HG02763 (cell line): Measurements from ENCODE around the gene KCNQ1.

Experiments used
- ATAC-seq: cut with Tn5 transposase; IDR thresholded peaks from one replicate; pipeline ENCODE4 v1.9.1; 2021; ENCODE audit warnings: mild to moderate bottlenecking, moderate library complexity; ENCODE audit not compliant: unreplicated experiment

KCNQ1 gene

DNA sequence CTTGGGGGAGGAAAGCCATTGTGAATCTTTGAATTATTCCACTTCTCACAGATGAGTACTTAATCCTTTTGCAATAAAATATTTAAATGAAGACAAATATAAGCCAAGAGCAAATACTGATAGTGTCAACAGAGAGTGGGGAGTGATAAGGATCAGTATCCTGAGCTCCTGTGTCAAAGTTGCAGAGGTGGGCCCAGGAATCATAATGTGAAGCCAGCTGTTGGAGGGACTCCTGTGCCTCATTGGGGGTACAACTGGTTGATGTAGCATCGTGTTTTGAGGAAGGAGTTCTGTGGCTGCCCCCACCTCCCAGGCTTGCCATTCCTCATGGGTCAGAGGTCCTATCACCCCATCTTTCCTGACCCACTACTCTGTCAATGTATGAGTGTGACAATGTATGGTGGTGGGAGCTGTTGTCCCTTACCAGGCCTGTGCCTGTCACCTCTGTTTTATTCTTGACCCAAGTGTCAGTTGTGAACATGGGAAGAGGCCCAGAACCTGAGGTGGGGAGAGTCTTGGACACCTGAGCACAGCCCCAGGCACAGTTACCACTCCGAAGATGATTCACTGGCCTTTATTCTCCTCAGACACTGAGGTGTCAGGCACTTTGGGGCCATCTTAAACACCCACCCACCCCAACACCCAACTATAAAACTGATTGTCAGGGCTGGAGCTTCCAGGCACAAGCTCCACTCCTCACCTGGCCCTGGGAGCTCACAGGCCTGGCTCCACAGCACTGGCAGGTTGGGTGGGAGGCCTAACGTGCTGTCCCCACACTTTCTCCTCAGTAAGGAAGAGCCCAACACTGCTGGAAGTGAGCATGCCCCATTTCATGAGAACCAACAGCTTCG lies 216.6 kb downstream of the KCNQ1 start:
- no peak for ATAC-seq

DNA sequence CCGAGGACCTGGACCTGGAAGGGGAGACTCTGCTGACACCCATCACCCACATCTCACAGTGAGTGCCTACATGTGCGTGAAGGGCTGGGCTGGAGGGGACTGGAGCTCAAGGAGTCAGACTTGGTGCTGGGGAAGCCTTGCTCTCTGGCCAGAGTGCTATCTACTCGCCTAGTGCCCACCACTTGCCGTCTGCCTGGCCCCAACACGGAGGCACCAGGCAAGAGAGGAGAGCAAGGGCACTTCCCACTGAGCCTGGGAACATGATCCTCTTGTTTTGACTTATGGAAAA lies 217.2 kb downstream of the KCNQ1 start:
- ATAC-seq = no peak

DNA sequence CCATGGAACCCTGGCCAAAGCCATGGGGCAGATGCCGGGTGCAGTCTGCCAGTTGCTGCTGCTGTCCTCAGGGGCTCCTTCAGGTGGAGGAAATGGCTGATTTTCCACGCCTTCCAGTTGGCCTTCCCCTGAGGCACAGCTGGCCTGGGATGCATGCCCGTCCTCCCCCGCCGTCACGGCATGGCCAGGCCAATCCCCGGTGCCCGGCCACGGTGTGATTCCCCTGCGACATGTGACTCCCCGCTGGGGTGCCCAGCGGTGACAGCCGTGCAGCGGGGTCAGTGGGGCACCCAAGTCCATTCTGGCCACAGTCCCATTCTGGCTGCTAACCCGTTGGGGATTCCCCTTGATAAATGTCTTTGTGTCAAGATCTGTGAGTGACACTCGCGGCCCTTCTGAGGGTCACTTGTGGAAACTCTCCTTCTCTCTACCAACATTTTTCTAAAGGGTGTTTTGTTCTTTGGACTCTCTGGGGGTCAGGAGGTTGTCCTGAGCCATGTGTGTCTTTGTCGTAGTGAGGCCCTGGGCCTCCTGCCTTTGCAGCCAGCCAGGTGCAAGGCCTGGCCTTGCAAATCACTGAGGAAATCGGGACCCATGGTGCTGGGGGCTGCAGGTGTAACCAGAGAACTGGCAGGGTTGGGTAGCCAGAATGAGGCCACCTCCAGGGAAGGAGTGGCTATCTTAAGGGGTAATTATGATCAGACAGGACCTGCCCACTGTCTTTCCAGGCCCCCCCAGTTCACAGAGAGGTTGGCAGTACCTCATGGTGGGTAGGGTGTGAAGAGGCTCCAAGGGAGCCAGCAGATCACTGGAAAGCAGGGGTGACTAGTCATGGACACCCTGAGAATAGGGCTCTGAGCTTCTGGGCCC lies 217.9 kb downstream of the KCNQ1 start:
- ATAC-seq = no peak

DNA sequence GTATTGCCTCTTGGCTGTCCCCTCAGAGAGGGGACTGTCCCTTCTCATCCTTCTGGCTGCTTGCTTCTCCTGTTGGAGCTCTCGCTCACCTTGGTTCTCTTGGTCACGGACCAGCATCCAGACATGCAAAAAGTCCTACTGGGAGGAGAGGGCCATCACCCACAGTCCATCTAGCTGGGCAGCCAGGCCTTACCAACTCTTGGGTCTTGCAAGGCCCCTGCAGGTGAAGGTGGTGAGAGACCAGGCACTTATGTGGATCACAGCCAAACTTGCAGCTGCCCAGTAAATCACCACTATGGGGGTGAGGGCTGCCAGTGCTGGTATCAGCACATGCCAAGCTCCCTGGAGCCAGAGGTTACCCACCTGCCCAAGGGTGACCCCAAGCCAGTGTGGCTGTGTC lies 218.7 kb downstream of the KCNQ1 start:
- ATAC-seq = no peak

DNA sequence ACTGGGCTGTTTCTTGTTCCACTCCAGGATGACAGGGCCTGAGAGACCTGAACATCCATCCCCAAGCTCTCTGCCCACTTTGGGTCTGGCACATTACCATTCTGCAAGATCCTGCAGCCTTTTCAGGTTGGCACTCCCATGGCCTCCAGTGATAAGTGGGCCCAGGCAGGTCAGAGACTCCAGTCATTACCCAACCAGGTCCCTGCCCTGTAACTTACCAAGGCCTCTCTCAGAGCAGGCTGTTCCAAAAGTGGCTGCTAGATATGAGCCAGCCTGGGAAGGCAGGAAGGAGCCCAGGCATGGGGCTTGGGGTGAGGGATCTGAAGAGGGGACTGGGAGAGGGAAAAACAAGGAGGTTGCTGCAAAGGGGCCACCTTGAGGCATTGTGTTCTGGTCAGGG lies 219.1 kb downstream of the KCNQ1 start:
- ATAC-seq = no peak

DNA sequence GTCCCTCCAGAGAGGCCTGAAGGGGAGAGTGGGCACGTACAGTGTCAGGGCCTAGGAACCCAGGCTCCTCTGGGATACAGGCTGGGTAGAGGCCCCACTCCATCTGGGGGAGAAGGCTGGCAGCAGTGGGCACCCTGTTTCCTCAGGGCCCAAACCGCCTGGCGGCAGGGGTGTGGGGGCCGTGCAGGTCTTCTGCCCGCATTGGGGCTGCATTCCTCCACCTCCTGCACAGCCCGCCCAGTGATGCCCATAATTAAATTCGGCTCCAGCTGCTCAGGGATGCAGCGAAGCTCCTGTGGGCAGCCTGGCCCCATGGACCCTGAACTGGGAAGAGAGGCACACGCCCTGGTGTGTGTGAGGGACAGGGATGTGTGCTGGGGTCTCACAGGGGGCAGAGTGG lies 219.6 kb downstream of the KCNQ1 start:
- ATAC-seq = no peak

DNA sequence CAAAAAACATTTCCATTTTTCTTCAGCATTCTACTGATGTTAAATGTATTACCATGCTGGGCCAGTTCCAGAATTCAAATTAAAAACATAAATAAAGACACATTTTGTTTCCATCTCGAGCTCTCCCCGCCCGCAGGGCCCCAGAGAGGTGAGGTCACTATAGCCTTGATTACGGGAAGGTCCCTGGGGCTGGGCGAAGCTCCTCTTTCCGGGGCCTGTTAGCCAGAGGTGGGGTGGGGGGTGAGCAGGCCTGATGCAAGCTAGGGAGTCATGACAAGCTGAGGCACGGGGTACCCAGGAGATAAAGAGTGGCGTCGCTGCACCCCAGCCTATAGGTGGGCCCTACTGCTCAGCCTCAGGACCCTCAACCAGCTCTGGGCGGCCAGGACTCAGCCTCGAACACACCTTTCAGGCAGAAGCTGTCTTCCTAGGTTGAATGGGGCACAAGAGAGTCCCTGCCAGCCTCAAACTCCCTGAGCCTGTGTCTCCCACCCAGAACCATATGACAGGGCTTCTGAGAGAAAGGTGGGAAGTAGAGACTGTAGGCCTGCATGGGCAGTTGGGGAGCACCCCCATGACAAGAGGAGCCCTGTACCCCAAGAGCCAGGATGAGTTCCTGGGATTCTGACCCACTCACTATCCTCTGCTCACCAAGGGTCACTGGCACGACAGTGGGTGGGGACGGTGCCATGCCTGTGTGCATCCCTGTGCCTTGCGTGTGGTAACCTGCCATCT lies 220.2 kb downstream of the KCNQ1 start:
- no peak for ATAC-seq

DNA sequence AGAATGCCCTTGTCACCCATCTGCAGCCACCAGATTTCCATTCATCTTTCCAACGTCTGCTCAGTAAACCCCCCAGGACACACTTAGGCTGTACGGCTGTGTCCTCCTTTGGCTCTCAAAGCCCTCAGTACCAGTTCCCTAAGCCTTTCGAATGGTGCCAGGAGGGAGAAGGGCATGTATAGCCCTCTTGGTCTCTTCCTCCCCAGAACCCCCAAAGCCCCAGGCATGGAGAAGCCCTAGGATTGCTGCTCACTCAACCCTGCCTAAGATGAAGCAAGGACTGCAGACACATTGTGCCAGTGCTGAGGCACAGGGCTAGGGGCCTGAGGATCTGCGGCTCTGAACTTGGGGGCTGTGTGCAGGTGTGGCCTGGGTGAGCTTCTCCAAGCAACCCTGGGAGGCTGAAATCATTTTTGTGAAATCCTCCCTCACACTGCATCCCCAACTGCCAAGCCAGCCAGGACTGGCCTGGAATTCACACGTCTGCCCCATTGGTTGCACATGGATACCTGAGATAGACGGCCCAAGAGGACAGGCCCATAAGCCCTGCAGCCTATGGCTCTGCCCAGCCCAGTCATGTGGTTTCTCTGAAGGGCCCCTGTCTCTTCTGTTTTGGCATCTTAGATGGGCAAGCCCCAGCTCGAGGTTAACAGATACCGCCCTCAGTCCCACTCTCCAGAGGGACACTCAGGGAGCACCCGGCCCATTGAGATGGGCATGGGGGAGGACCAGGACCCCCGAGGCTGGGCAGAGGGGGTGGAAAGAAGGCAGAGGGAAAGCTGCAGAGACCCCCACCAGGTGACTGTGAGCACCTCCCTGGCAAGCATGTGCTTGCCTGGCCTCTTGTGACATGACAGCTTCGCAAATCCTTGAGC lies 221.0 kb downstream of the KCNQ1 start:
- ATAC-seq = no peak

DNA sequence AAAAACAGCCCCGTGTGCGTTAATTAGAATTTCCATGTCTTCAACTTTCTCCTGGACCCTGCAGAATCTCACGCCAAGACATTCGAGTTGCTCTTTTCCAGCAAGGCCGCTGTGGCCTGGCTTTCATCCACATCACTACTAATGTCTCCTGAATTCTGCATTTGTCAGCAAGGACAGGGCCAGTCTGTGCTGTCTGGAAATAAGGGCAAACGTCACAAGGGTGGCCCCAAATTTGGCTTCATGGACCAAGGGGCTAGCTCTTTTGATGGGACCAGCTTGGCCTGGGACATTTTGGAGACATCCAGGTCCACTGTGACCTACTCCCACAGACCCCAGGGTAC lies 221.6 kb downstream of the KCNQ1 start:
- ATAC-seq = no peak

DNA sequence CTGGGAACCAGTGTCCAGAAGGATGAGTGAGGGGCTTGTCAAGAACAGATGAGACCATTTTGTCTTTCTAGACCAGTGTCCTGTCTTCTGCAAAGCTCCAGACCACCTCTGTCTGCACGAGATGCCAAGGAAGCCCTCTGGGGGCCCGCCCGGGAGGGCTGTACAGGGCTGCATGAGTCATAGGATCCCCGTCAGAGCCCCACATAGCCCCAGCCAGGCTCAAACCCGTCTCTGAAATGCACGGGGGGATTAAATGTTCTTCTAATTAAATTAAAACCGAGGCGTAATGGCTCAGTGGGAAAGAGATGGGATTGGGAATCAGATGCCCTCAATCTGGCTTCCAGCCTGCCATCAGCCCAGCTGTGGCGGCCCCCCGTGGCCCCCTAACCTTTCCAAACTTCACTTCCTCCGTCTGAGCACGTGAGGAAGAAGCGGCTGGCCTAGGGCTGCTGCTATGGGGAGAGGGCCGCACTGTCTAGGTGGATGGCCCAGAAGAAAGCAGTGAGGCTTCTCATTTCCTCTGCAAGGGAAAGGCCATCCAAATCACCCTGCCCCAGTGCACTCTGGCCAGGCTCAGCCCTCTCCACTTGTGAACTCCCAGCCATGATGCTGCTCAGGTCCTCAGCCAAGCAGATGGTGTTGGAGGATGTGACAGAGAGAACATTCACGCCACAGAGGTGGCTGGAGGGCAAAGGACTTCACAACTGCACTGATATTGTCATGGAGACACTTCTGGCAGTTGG lies 222.2 kb downstream of the KCNQ1 start:
- ATAC-seq = no peak

DNA sequence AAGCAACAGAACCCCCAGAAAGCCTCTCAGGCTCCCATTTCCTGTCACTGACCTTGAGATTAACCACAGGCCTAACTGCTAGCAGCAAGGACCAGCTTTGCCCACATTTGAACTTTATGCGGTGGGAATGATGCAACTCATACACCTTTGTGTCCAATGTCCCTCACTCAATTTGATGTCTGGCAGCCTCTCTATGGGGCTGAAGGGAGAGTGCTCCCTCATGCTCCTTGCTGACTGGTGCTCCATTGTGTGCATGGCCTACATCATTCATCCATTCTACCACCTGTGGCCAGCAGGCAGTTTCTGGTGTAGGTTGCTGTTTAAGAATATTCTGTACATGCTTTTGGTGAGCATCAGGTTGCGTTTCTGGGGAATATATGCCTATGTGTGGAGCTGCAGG lies 223.1 kb downstream of the KCNQ1 start:
- ATAC-seq = no peak

DNA sequence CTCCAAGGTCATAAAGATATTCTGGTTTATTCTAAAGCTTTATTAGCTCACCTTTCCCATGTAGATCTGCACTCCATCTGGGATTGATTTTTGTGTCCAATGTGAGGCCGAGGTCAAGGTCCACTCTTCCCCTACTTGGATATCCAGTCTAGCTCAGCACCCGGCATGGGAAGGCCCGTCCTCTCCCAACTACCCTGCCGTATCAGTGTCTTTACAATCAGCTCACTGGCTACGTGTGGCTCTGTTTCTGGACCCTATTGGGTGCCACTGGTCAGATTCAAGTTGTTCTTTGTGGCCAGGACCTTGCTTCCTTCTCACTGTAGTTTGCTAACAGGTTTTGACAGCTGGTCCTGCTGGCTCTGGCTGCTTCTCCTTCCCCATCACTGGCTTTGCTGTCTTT lies 224.1 kb downstream of the KCNQ1 start:
- no peak for ATAC-seq

DNA sequence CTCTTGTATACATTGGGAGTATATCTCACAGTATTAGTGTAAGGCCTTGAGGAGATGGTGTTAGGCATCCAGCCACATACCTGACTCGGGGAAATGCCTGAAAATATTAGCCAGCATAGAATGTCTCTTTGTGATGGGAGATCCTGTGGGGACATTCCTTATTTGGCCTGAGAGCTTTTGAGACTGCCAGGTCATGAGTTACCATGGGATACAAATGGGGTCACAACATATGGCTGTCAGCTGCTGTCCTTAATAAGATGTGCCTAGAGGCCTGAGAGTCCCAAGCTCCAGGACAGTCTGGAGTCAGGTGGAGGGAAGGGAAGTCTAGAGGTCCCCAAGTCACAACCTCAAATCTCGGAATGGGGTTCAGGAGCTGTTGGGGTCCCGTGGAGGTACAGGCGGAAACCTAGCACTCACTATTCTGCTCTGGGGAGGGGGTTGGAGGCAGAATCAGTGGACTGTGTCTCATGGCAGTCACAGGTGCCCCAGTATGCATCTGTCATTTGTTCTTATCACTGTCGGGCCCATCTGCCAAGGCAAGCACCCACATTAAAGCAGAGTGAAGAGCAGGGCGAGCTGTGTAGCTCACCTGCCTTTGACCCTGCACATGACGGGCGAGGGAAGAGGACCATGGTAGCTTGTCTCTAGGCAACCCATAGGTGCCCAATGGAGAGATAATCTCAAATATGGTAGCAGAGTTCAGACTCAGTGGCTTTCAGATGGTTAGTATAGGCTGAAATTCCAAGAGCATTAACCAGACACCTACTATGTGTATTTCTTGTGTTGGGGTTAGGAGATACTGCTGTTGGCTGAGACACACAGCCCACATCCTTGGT lies 225.0 kb downstream of the KCNQ1 start:
- ATAC-seq = no peak

DNA sequence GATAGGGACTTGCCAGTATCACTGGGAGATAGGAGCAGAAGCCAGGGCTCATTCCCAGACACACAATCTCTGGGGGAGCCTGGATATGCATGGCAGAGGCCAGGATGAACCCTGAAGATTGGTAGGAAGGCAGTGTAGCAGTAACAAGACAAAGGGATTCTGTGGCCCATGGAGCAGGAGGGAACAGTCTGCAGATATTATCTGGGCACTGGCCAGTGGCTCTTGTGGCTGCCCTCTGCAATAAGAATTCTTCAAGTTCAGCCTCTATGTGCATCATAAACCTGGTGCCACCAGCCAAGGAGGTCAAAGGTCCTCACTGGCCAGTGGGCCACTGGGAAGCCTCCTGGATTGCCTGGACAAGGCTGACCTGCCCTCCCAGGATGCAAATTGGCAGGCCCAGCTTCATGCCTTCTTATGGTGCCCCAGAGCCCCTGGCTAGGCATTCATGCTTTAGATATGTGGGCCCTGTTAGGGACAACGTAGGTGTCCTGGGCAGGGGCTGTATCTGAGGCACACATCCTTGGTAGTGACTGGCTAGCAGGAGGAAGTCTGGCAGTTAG lies 225.8 kb downstream of the KCNQ1 start:
- no peak for ATAC-seq

DNA sequence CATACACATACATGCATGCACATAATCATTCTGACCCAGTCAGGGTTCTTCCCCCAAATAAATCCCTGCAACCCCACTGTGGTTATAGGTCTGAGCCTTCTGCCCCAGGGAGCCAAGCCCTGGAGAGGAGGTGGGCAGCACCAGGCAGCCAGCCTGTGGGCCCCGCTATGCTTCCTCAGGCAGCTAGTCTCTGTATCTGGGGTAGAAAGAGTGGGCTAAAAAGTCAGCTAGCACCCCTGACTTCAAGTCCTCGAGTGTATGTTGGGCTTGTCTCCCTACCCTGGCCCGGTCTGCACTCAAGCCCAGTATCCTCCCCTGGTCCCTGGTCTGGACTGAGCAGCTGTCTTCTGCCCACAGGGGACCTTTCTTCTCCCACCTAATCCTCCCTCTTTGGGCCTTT lies 226.9 kb downstream of the KCNQ1 start:
- ATAC-seq = no peak

DNA sequence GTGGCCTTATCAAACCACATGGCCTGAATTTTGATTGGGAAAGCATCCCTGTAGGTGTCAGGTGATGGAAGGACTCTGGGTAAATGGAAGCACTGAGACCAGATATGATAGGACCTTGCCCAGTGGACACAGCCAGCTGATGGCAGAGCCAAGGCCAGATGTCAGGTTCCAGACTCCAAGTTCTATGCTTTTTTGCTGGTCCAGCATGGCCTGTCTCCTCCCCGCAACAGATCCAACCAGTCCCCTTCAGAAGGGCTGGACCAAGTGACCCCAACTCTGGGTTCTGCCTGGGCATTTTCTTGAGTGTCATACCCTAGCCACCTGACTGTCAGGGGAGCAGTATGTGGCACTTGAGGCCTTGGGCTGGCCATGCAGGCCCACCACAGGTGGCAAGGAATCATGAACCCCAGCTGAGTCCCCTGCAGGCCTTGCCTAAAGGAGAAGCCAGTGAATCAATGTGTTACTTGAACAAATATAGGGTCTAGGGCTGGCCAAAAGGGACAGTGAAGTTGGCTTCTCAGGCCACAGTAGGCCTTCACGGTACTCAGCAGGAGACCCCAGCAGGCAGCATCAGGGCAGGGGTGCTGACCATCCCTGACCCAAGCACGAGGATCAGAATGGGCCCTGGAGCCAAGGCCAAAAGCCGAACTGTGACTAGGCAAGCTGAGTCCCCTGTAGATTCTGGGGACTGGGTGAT lies 227.9 kb downstream of the KCNQ1 start:
- ATAC-seq = no peak

DNA sequence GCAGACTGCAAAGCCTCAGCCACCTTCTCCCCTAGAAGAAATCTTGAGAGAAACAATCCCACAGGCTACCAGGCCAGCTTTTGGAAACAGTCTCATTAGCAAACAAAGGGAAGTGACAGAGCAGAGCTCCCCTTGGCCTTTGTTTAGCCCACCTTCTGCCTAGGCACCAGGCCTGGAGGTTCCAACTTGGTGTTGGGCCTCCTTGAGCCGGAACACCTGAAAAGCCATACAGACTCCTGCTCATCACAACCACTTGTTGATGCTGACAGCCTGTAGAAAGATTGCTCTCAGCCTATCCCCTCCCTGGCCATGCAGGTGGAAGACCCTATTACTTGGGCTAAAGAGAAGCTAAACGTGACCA lies 228.4 kb downstream of the KCNQ1 start:
- ATAC-seq = no peak

DNA sequence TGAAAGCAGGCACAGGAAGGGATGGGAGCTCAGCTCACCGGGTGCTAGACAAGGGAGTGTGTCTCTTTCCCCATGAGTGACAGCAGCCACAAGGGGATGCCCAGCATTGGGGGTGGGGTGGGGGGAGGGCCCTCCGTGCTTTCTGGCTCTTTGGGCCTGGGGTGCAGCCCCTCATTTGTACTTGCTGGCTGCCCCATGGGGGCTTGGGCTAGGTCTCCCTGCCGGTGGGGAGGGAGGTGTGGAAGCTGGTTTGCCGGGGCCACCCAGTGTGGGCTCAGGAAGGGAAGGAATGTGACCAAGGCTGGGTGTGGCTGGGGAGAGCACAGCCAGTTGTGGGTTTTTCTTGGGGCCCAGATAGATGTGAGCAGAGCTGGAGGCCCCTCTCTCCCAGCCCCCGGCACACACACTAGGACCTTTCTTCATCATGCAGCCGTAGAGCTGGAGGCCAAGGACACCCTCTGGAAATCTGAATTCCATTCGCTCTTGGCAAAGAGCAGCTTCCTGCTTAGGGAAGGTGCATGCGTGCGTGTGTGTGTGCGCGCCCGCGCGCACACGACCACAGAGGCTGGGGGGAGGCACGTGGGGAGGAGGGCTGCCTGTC lies 229.2 kb downstream of the KCNQ1 start:
- no peak for ATAC-seq
